Measurements from ENCODE around the gene SLC16A3.

SLC16A3 gene

DNA sequence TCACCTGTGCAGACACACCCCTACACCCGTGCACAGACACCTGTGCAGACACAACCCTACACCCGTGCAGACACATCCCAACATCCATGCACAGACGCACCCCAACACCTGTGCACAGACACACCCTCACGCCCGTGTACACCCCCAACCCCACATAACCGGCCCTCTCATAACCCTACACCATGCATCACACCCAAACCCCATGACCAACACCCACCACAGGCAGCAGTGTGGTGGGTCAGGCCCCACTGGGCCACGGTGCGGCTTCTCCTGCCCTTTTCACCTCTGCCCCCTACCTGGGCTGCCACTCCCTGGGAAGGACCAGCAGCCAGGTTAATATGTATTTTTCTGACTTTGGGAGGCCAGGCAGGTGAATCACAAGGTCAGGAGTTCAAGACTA is 4.2 kb upstream of the SLC16A3 start:
- no peak for DNase-seq

DNA sequence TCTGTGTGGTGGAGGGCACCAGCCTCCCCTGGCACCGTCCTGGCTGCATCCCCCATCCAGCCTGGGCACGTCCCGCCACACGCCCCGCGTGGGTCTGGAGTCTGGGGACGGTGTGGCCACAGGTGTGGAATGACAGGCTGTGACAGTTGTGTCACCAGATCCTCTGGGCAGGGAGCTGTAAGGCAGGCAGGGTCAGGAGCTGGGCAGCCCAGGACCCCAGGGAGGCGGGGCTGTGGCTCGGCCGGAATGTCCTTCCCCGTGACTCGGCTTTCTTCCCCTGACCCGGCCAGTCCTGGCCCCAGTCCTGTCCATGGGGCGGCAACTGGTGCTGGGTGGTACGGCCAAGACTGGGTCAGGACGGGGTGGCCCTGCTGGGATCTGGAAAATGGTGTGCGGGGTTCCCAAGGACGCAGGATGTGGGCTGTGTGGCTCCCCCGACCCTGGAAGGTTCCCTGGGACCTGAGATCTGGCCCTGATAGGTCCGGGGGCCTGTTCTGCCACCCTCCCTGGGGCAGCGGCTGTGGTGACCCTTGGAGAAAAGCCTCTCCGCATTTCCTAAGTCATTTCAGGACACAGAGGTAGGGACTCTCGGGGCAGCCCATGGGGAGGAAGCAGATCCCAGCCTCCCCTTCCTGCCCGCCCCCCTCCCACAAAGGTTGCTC is 3.3 kb upstream of the SLC16A3 start:
- no peak for DNase-seq

DNA sequence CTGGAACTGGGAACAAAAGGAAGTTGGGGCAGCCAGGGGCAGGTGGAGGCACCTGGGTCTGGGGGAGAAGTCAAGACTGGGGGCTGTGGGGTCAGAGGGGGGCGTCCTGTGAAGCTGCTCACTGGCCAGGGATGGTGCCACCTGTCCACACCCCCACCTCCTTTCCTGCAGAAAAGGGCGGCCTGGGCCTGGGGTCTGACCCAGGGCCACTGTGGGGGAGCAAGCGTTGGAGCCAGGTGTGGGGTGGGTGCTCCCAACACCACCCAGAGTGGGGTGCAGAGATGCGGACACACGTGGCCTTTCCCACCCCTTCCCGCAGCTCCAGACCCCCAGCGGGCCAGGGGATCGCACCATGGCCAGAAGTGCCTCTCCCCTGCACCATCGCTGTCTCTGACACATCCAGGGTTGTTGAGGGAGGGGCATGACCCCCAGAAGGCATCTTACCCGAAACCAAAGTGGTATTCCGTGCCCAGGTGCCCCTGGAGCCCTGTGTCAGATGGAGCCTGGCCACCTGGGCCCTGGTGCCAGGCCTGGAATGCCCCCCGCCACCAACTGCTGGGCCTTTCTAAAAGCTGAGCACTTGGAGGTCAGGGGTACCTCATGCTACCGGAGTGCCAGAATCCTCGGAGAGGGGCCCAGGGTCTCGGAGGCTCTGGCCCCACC is 2.6 kb upstream of the SLC16A3 start:
- no peak for DNase-seq

DNA sequence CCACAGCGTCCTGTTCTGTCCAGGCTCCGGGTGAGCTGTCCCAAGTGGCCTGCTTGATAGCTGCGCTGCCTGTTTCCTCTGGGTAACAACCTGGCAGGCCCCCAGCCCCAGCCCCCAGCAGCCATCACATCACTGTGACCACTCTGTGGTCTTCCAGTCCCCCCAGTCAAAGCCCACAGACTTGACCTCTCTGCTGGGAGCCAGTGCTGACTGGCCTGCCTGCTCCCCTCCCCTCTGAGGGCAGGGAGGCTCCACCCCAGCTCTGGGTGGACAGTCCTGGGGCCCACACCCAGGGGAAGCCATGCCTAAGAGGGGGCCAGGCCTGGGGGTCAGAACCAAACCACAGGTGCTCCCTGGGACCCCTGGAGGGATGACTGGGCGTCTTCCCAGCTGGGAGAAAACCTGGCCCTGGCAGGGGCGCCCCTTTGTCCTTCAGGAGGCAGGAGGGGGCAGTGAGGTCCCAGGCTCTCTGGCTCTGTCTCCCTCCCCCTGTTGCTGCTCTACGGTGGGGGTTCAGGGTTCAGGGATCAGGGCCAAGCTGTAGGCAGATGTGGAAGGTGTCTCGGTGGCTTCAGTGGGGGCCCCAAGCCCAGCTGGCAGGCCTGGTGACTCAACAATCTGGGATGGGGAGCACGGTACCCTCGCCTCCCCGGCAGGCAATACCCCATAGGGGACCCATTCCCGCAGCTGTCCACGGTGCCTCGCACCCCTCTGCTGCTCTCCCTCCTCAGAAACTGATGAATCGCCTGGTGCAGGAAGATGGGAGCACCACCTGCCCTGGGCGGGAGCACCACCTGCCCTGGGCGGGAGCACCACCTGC is 1.8 kb upstream of the SLC16A3 start:
- DNase-seq, result no peak

DNA sequence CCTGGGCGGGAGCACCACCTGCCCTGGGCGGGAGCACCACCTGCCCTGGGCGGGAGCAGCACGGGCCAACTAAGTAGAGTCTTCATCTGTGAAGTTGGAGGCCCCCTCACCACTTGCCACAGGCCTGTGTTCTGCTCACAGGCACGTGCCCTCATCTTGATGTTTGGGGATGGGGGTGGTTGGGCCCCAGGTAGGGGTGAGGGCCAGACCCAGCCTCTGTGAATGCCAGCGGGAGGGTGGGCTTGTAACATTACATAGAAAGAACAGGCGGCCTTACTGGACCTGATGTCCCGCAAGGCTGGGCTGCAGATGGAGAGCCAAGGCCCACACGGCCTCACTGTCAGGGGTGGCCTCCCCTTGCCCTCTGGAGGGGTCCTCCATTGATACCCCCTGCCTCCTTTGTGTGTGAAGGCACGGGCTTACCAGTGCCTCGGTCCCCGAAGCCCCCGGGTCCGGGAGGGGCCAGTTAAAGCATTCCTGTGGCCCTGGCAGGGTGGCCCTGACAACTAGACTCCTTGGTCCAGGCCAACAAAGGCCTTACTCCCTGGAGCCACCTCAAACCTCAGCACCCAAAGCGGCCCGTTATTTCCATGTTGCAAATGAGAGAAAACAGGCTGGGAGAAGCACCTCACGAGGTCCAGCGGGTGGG is 1.1 kb upstream of the SLC16A3 start:
- no peak for DNase-seq

DNA sequence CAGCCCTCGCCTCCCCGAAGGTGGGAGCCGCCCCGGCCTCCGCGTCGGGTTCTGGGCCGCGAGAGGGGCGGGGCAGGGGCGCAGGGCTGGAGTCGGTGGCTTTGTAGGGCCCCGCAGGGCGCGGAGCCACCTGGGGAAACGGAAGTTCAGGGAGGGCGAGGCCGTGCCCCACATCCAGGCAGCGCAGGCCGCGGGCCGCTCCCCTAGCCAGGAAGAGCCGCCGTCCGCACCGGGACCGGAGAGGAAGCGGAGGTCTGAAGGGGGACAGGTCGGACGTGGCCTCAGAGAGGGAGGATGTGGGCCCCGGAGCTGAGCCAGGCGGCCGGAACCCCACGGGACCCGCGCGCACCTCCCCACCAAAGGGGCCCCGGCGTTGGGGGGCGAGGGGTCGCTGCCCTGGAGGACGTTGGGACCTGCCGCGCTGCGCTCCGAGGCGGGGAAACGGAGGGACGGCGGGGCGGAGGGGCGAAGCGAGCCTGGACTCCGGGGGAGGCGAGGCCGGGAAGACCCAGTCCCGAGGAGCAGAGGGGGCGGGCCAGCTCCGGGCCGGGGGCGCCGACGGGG is 482 bp upstream of the SLC16A3 start:
- no peak for DNase-seq

DNA sequence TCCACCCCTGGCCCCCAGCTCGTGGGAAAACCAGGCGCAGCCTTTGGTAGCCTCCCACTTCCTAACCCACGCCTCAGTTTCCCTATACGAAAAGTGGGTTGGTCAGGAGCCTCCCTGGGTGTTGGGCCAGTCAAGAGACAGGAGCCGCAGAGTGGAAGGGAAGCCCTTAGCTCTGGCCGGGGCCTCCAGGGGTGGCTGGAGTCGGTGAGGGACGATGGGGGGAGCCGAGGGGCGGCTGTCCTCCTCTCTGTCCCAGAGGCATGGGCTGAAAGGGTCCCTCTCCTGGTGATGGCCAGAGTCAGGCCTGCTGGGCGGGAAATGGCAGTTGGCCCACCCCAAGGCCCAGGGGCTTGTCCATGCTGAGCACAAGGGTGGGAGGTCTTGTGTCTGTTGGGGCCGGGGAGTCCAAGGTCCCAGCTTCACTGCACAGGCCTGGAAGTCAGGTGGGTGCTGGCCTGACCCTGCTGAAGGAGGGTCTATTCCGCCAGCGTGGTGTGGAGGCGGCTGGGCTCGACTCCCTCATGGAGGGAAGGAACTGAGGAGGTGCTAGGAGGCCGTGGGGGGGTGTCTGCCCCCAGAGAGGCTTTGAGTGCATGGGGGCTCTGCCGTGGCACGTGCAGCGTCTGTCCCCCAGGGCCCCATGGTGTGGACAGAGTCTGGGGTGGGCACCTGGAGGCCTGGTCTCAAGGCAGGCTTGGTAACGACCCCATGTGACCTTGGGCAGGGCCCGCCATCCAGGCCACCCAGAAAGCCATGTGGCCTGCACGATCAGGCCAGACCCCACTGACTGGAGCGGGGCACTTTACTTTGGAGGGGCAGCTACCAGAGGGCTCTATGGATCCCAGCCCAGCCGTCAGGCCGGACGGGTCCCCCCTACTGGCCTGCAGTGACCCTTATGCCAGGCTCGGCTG is 1.1 kb downstream of the SLC16A3 start:
- no peak for DNase-seq

DNA sequence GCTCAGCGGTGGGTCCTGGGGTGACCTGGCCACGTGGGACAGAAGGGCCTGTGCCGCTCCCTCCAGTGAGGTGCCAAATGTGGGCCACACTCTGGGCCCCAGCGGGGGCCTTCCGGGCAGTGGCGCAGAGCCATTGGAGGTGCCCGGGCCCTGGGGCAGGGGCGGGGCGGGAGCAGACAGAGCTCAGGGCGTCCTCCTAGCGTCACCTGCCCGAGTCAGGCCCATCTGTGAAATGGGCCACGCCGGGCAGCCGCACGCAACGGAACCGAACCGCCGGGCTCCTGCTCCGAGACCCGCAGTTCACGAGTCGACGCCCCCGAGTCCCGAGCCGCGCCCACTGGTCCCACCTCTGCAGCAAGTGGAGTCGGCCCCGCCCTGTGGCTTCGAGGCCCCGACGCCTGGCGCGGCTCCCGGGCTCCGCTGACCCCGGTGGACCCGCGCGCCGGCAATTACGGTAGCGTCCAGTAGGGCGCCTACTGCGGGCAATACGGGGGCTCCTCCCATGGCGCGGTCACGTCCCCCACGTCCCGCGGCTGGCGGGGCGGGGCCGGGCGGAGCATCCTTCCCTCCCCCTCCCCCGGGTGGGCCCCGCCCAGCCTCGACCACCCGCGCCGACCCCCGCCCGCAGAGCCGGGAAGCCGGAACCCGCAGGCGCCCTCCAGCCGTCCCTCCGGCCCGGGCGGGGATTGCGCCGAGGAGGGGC is 1.9 kb downstream of the SLC16A3 start:
- peak in 1 of 2 experiments; percentile 33 for DNase-seq

DNA sequence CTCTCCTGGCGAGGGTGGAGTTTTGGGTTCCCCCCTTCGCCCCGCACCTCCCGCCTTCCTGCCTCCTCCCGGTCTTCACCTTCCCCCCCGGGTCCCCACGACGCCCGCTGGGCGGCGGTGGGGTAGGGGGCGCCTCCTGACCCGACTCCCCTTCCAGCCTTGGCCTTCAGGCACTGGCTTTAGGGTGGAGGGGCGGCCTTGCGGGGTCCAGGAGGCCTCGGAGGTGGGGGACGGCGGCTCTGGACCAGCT is 2.4 kb downstream of the SLC16A3 start:
- no peak for DNase-seq

DNA sequence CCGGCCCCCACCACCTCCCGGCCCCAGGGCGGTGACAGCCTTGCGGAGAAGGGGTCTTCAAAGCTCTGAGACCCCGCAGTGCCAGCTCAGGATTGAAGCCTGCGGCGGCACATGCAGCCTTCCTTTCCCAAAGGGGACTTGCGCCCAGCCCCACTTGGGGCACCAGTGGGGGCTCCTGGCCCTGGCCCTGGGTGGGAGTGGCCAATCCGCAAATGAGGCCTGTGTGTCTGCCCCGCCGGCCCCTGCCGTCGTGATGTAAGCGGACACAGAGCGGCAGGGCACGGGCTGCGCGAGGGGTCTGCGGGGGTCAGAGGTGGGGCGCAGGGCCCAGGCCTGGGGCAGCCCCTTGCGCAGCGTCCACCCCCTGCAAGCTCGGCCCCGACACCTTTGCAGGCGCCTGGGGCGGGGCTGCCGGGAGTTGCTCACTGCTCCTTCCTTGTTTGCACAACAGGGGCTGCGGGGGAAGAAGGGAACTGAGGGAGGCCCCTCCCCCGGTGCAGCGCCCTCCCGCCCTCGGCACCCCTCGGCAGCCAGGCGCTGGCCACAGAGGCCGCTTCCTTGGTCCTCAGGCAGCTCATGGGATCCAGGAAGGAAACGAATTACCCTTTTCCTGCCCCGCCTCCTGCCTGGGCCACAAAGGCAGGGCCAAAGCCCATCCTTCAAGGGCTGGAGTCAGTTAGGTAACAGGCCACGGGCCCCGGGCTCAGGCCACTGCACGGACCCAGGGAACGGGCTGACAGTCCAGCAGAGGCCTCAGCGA is 2.9 kb downstream of the SLC16A3 start:
- DNase-seq, result no peak

DNA sequence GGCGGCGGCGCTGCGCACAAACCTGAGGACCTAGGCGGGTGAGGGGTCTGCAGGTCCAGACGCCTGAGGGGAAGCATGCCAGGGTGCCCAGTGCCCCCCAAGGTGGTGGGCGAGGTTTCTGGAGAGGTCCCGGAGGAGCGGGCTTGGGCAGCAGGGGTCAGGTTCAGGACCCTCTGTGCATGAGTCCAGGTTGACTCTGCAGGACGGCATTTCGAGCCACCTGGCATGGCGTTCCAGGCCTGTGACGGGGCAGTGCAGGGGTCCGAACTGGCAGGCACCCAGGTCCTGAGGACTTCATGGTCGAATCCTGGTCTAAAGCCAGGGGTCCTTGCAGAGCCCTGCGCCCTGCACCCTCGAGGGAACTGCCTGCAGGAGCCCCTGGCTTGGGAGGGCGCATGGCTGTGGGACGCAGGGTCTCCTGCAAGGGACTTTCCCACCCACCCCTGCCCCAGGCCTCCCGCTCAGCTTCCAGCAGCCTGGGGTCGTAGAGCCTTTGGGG is 3.5 kb downstream of the SLC16A3 start:
- no peak for DNase-seq

DNA sequence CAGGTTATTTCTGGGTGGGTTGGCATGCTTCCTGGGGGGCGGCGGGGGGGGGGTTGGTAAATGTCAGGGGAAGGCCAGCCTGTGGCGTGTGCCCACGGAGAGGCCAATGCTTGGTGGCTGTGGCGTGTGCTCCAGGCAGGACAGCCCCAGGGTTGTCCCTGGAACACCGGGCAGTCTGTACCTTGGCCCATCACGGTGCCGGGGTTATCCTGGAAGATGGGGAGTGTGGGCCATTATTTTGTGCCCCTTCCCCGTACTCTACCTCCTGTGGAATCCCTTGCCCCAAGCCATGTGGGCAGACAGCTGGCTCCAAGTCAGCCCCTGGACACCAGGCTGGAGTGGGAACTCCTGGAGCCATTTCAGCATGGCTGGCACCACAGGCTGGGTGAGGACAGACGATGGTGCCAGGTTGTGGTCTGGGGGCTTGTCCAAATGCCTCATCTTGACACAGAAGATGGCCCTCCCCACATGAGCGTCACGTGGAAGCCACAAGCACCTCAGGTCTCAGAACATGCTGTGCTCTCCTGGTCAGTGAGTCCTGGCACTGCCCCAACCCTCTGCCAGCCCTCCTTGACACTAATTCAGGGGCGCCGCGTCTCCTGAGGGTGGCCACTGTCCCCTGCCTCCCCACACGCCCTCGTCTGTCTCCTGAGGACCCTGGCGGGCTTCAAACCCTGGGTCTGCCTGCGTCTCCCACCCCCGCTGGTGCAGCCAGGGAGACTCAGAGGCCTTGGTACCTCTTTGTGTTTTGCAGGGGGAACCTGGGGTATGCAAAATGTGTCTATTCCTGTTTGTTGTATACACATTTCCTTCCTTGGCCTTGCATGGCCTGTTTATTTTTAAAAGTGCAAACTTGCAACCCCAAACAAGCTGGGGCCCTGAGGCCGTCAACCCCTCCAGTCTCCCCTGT is 4.3 kb downstream of the SLC16A3 start:
- DNase-seq, result no peak

DNA sequence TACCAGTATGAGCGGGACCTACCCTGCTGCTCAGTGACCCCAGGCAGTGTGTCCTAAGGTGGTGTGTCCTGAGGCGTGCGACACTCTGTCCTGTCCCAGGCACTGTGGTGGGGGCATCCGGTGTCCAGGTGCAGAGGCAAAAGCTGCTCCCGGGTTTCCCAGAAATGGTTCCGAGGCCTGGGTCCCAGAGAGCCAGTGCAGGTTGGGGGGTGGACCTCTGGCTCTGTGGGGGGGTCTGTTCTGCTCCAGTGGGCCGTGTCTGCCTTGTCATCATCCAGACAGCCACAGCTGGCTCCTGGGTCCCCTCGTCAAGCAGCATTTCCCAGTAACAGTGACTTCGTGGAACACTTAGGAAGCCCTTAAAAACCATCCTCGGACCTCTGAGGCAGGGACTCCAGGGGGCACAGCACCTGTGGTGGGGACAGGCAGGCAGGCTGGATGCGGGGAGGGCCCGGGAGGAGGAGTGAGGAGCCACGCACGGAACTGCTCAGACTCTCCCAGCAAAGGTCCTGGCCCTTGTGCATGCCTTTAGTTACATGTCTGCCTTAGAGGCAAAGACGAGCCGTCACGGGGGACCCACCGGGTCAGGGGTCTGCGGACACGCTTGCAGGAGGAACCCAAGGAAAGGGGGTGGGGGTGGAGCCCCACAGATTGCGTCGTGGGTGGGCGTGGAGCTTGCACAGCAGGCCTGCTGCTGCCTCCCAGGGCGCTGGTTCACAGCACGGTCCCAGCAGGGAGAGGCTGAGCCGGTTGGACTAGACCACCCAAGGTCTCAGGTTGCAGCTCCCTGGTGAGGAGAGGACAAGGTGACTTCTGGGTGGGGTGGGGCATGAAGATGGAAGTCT is 5.6 kb downstream of the SLC16A3 start:
- no peak for DNase-seq

DNA sequence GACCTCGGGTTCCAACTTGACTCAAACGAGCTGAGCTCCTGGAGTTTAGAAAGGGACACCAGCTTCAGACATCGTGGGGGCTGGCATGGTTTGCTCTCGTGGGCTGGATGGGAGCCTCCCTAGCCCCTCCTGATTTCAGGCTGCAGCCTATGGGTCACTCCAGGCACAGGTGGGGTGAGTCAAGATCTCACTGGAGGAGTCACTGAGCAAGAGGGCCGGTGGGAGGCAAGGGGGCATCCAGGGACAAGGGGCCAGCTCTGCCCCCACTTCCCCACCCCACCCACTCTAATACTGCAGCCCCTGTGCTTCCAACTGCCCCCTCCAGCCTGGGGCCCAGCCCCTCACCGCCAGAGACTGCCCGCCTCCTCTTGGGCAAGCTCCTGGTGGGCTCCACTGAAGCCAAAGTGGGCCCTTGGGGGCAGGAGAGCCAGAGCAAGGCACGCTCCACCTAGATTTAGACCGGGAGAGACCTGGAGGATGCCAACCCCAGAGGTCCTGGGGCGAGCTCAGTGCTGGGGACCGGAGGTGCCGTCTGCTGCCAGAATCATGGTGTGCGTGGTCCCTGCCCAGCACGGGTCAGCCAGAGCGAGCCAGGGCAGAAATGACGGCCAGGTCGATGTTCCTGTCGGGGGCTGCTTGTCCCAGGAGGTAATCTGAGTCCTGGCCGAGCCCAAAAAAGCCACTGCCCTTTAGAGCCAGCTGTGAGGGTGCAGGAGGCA is 6.4 kb downstream of the SLC16A3 start:
- DNase-seq, result no peak

DNA sequence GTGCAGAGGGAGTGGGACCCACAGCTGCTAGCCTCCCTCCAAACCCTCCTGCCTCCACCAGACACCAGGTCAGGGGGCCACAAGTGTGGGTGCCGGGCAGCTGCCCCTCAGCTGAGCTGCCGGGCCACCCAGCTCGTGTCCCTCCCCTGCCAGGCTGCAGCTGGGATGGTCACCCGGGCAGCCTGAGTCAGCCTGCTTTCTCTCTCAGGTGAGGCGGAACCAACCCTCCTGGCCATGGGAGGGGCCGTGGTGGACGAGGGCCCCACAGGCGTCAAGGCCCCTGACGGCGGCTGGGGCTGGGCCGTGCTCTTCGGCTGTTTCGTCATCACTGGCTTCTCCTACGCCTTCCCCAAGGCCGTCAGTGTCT is 6.9 kb downstream of the SLC16A3 start:
- DNase-seq, result no peak

DNA sequence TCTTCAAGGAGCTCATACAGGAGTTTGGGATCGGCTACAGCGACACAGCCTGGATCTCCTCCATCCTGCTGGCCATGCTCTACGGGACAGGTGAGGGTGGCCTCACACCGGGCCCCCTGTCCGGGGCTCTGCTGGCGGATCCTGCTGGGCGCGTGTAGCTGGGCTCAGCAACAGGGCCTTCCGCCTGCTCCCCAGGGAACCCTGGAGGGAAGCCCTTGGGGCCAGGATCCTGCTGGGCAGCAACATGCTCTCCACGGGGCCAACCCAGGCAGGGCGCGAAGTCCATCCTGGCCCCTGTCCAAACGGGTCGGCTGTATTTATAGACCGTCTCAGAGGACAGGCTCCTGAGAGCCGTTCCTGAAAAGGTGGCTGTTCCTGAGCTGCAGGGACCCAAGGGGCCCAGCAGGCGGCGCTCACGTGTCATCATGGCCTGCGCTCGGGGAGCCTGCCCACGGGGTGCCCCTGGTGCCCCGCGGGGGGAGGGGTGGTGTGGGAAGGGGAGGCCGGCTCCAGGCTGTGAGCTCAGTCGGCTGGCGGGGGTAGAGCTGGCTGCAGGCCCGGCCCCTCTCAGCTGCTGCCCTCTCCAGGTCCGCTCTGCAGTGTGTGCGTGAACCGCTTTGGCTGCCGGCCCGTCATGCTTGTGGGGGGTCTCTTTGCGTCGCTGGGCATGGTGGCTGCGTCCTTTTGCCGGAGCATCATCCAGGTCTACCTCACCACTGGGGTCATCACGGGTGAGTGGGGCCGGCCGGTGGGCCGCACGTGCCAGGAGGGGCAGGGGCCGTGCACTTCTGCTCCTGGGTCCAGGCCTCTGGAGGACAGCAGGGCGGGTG is 7.5 kb downstream of the SLC16A3 start:
- peak in 1 of 2 experiments; percentile 11 for DNase-seq
